Measurements from ENCODE around the gene GALNT14. TPM values are rescaled to one million over a fixed set of nuclear protein-coding genes. Genes with fewer than 3 reads are reported as not detected.

Gene GALNT14
- total and polyA plus RNA-seq, 4 donors = 0.85 to 2.8 (median 2.4) TPM

- TF ChIP-seq CTCF (IDR thresholded peaks at IDR 0.05; ENCODE audit: control extremely low read depth, extremely low read depth) = no peak
- Histone ChIP-seq H3K27ac (ENCODE audit: low read depth in 1 of 2, low read length in 1 of 2) (no peak overlapping the region), H3K4me1 (ENCODE audit: control insufficient read depth in 5 of 5, insufficient read depth in 5 of 5, low read length in 5 of 5) (no peaks in the 10 kb centered on the region), H3K27me3 (ENCODE audit: control insufficient read depth in 3 of 3, insufficient read depth in 3 of 3, low read length in 2 of 3) (no peaks in the 10 kb centered on the region), H3K9ac (ENCODE audit: insufficient read depth in 1 of 2, low read length in 2 of 2) (no peak overlapping the region), H3K36me3 (ENCODE audit: control insufficient read depth in 4 of 4, insufficient read depth in 4 of 4, low read length in 4 of 4) (no peaks in the 10 kb centered on the region), H3K4me3 (no peak overlapping the region), H3K9me3 (ENCODE audit: control insufficient read depth in 4 of 4, insufficient read depth in 3 of 4, low read length in 3 of 4) (peaks cover 0 to 5% (median 0%) of the 10 kb centered on the region in 4 donors)
- no peak for DNase-seq
- WGBS, 2 donors = 80 to 91% methylated on average over 7 of the region's 7 CpGs
- no peak for ATAC-seq (ENCODE audit: insufficient read depth, low FRiP score)
Measured at GRCh38 chr2:30888852-30889409, 249.3 kb downstream of the GALNT14 start.

GRCh38 chr2:30886080-30886479 is 252.2 kb downstream of the GALNT14 start:
- no peak overlapping the region for H3K27ac ChIP-seq (ENCODE audit: low read depth in 1 of 2, low read length in 1 of 2)
- H3K36me3 ChIP-seq (ENCODE audit: control insufficient read depth in 4 of 4, insufficient read depth in 4 of 4, low read length in 4 of 4) = no peaks in the 10 kb centered on the region
- H3K9ac ChIP-seq (ENCODE audit: insufficient read depth in 1 of 2, low read length in 2 of 2) = no peak overlapping the region
- 55 to 67% methylated on average over 6 of the region's 6 CpGs for WGBS, 2 donors
- H3K4me1 ChIP-seq (ENCODE audit: control insufficient read depth in 5 of 5, insufficient read depth in 5 of 5, low read length in 5 of 5) = no peaks in the 10 kb centered on the region
- no peaks in the 10 kb centered on the region for H3K27me3 ChIP-seq (ENCODE audit: control insufficient read depth in 3 of 3, insufficient read depth in 3 of 3, low read length in 2 of 3)
- peaks cover 0 to 5% (median 0%) of the 10 kb centered on the region in 4 donors for H3K9me3 ChIP-seq (ENCODE audit: control insufficient read depth in 4 of 4, insufficient read depth in 3 of 4, low read length in 3 of 4)
- no peak overlapping the region for H3K4me3 ChIP-seq
- TF ChIP-seq CTCF (IDR thresholded peaks at IDR 0.05; ENCODE audit: control extremely low read depth, extremely low read depth) = no peak
- ATAC-seq (ENCODE audit: insufficient read depth, low FRiP score) (no peak), DNase-seq (no peak)

- no peak for DNase-seq
- Histone ChIP-seq H3K36me3 (ENCODE audit: control insufficient read depth in 4 of 4, insufficient read depth in 4 of 4, low read length in 4 of 4) (no peaks in the 10 kb centered on the region), H3K9me3 (ENCODE audit: control insufficient read depth in 4 of 4, insufficient read depth in 3 of 4, low read length in 3 of 4) (peaks cover 0 to 9% (median 0%) of the 10 kb centered on the region in 4 donors), H3K9ac (ENCODE audit: insufficient read depth in 1 of 2, low read length in 2 of 2) (no peak overlapping the region), H3K4me1 (ENCODE audit: control insufficient read depth in 5 of 5, insufficient read depth in 5 of 5, low read length in 5 of 5) (no peaks in the 10 kb centered on the region), H3K4me3 (no peak overlapping the region), H3K27ac (ENCODE audit: low read depth in 1 of 2, low read length in 1 of 2) (no peak overlapping the region), H3K27me3 (ENCODE audit: control insufficient read depth in 3 of 3, insufficient read depth in 3 of 3, low read length in 2 of 3) (no peaks in the 10 kb centered on the region)
- no peak for TF ChIP-seq CTCF (IDR thresholded peaks at IDR 0.05; ENCODE audit: control extremely low read depth, extremely low read depth)
- ATAC-seq (ENCODE audit: insufficient read depth, low FRiP score) = no peak
- WGBS, 2 donors = 89 to 92% methylated on average over 3 of the region's 3 CpGs
Measured at GRCh38 chr2:30883822-30884221, 254.4 kb downstream of the GALNT14 start.

GRCh38 chr2:30883184-30883583 is 255.1 kb downstream of the GALNT14 start:
- no peaks in the 10 kb centered on the region for H3K4me1 ChIP-seq (ENCODE audit: control insufficient read depth in 5 of 5, insufficient read depth in 5 of 5, low read length in 5 of 5)
- no peak overlapping the region for H3K27ac ChIP-seq (ENCODE audit: low read depth in 1 of 2, low read length in 1 of 2)
- peaks cover 0 to 9% (median 0%) of the 10 kb centered on the region in 4 donors for H3K9me3 ChIP-seq (ENCODE audit: control insufficient read depth in 4 of 4, insufficient read depth in 3 of 4, low read length in 3 of 4)
- no peak for TF ChIP-seq CTCF (IDR thresholded peaks at IDR 0.05; ENCODE audit: control extremely low read depth, extremely low read depth)
- H3K27me3 ChIP-seq (ENCODE audit: control insufficient read depth in 3 of 3, insufficient read depth in 3 of 3, low read length in 2 of 3) = no peaks in the 10 kb centered on the region
- DNase-seq = no peak
- H3K9ac ChIP-seq (ENCODE audit: insufficient read depth in 1 of 2, low read length in 2 of 2) = no peak overlapping the region
- no peak overlapping the region for H3K4me3 ChIP-seq
- 86 to 89% methylated on average over 4 of the region's 4 CpGs for WGBS, 2 donors
- ATAC-seq (ENCODE audit: insufficient read depth, low FRiP score) = no peak
- H3K36me3 ChIP-seq (ENCODE audit: control insufficient read depth in 4 of 4, insufficient read depth in 4 of 4, low read length in 4 of 4) = no peaks in the 10 kb centered on the region
